GM18861 (cell line): Measurements from ENCODE around the gene RAD51B.

Source experiments
- ATAC-seq: cut with Tn5 transposase; IDR thresholded peaks from one replicate; pipeline ENCODE4 v1.9.1; 2021; ENCODE audit not compliant: unreplicated experiment

Gene RAD51B

GRCh38 chr14:68492381-68493151 lies 673.0 kb downstream of the RAD51B start:
- no peak for ATAC-seq

GRCh38 chr14:68493152-68493911 lies 673.8 kb downstream of the RAD51B start:
- ATAC-seq: no peak

GRCh38 chr14:68495101-68496039 lies 675.8 kb downstream of the RAD51B start:
- ATAC-seq: peak; percentile 65

- ATAC-seq: no peak
Measured at GRCh38 chr14:68497011-68497410, 677.4 kb downstream of the RAD51B start.

- no peak for ATAC-seq
Measured at GRCh38 chr14:68499451-68499850, 679.9 kb downstream of the RAD51B start.

- ATAC-seq: no peak
Measured at GRCh38 chr14:68501171-68501570, 681.6 kb downstream of the RAD51B start.

- ATAC-seq: no peak
Measured at GRCh38 chr14:68501614-68502052, 682.1 kb downstream of the RAD51B start.

GRCh38 chr14:68502230-68502629 lies 682.7 kb downstream of the RAD51B start:
- ATAC-seq: no peak

- ATAC-seq: no peak
Measured at GRCh38 chr14:68503186-68503825, 683.7 kb downstream of the RAD51B start.

- ATAC-seq: no peak
Measured at GRCh38 chr14:68504861-68505260, 685.3 kb downstream of the RAD51B start.

GRCh38 chr14:68506021-68506644 lies 686.6 kb downstream of the RAD51B start:
- peak; percentile 15 for ATAC-seq

- peak; percentile 62 for ATAC-seq
Measured at GRCh38 chr14:68506645-68507419, 687.3 kb downstream of the RAD51B start.

GRCh38 chr14:68507544-68508081 lies 688.0 kb downstream of the RAD51B start:
- no peak for ATAC-seq

GRCh38 chr14:68508581-68508980 lies 689.0 kb downstream of the RAD51B start:
- no peak for ATAC-seq

- no peak for ATAC-seq
Measured at GRCh38 chr14:68509188-68509983, 689.8 kb downstream of the RAD51B start.

GRCh38 chr14:68510201-68511128 lies 690.9 kb downstream of the RAD51B start:
- ATAC-seq: no peak
